Neural cell (in vitro differentiated cells): ENCODE results near the gene IRF4. TPM values are rescaled to one million over a fixed set of nuclear protein-coding genes. Genes with fewer than 3 reads are reported as not detected.

ENCODE experiments used
- H2AFZ ChIP-seq: fragments of 200-600, 300-800 bp; sonication (generic), shearing (Covaris generic); 2 replicates; pipeline ENCODE4 v1.6.0; 2014; ENCODE audit warnings: low read depth, mild to moderate bottlenecking, antibody characterized with exemption, low read length, moderate library complexity
- H3F3A ChIP-seq: fragments of 200-600 bp; shearing (Covaris generic); 2 replicates; pipeline ENCODE4 v1.6.1; 2016; ENCODE audit warnings: mild to moderate bottlenecking, moderate library complexity, mixed read lengths, antibody characterized with exemption, low read length; ENCODE audit not compliant: insufficient read depth, poor library complexity, severe bottlenecking
- H3K27ac ChIP-seq: fragments of 200-600, 300-800 bp; sonication (generic), shearing (Covaris generic); 2 replicates; pipeline ENCODE4 v1.5.1; 2014; ENCODE audit warnings: mild to moderate bottlenecking, low read length, moderate library complexity
- H3K27me3 ChIP-seq: fragments of 300-800, 200-600 bp; sonication (generic), shearing (Covaris generic); 2 replicates; pipeline ENCODE4 v1.6.0; 2014; ENCODE audit warnings: mild to moderate bottlenecking, low read depth, low read length, moderate library complexity; ENCODE audit not compliant: insufficient read depth
- H3K36me3 ChIP-seq: fragments of 300-800, 200-600 bp; sonication (generic), shearing (Covaris generic); 2 replicates; pipeline ENCODE4 v1.5.1; 2014; ENCODE audit warnings: mild to moderate bottlenecking, antibody characterized with exemption, low read length, moderate library complexity; ENCODE audit not compliant: insufficient read depth
- H3K4me2 ChIP-seq: fragments of 300-800, 200-600 bp; sonication (generic), shearing (Covaris generic); 2 replicates; pipeline ENCODE4 v1.6.0; 2014; ENCODE audit warnings: mild to moderate bottlenecking, low read length
- H3K4me3 ChIP-seq: fragments of 300-800, 200-600 bp; sonication (generic), shearing (Covaris generic); 2 replicates; pipeline ENCODE4 v1.5.1; 2014; ENCODE audit warnings: mild to moderate bottlenecking, low read length, moderate library complexity
- H3K79me2 ChIP-seq: fragments of 200-600 bp; shearing (Covaris generic); replicated peaks from 2 replicates; pipeline ENCODE4 v1.6.0; 2014; ENCODE audit warnings: mild to moderate bottlenecking, low read length, moderate library complexity; ENCODE audit not compliant: insufficient read depth
- H3K9ac ChIP-seq: fragments of 300-800, 200-600 bp; sonication (generic), shearing (Covaris generic); 2 replicates; pipeline ENCODE4 v1.6.1; 2016; ENCODE audit warnings: mild to moderate bottlenecking, low read length, mixed read lengths
- H3K9me2 ChIP-seq: fragments of 200-600 bp; shearing (Covaris generic); 2 replicates; pipeline ENCODE4 v1.6.1; 2016; ENCODE audit warnings: mild to moderate bottlenecking, low read length, mixed read lengths; ENCODE audit not compliant: insufficient read depth
- H3K9me3 ChIP-seq: fragments of 200-600, 300-800 bp; sonication (generic), shearing (Covaris generic); 2 replicates; pipeline ENCODE4 v1.6.1; 2016; ENCODE audit warnings: mild to moderate bottlenecking, mixed run types, low read length, moderate library complexity, mixed read lengths
- H4K20me1 ChIP-seq: fragments of 200-600 bp; shearing (Covaris generic); 2 replicates; pipeline ENCODE4 v1.6.1; 2016; ENCODE audit warnings: mild to moderate bottlenecking, mixed run types; ENCODE audit not compliant: insufficient read depth
- EP300 ChIP-seq: fragments of 450-650 bp; conservative IDR thresholded peaks from 2 replicates; pipeline ENCODE4 v1.6.1; 2014; ENCODE audit warnings: antibody characterized with exemption, mild to moderate bottlenecking, moderate library complexity; ENCODE audit not compliant: poor library complexity, severe bottlenecking
- EZH2 ChIP-seq: fragments of 200-600, 300-800 bp; shearing (Covaris generic), sonication (generic); IDR thresholded peaks from 2 replicates; pipeline ENCODE4 v1.6.1; 2014; ENCODE audit warnings: antibody characterized with exemption, low read length, borderline replicate concordance, mild to moderate bottlenecking; ENCODE audit not compliant: insufficient read depth, poor library complexity, severe bottlenecking
- MXI1 ChIP-seq: fragments of 450-650 bp; conservative IDR thresholded peaks from 2 replicates; pipeline ENCODE4 v1.6.1; 2014; ENCODE audit warnings: antibody characterized with exemption, mild to moderate bottlenecking; ENCODE audit not compliant: poor library complexity, severe bottlenecking
- POLR2AphosphoS5 ChIP-seq: IDR thresholded peaks from 2 replicates; pipeline ENCODE4 v1.6.1; 2012
- RAD21 ChIP-seq: fragments of 450-650 bp; conservative IDR thresholded peaks from 2 replicates; pipeline ENCODE4 v1.6.1; 2014; ENCODE audit warnings: antibody characterized with exemption, mild to moderate bottlenecking, moderate library complexity
- REST ChIP-seq: IDR thresholded peaks from 2 replicates; pipeline ENCODE4 v1.6.1; 2012; ENCODE audit warnings: borderline replicate concordance
- SMC3 ChIP-seq: fragments of 450-650 bp; conservative IDR thresholded peaks from 2 replicates; pipeline ENCODE4 v1.6.1; 2014; ENCODE audit warnings: antibody characterized with exemption, mild to moderate bottlenecking, moderate library complexity; ENCODE audit not compliant: poor library complexity
- TAF1 ChIP-seq: IDR thresholded peaks from 2 replicates; pipeline ENCODE4 v1.6.1; 2012; ENCODE audit warnings: low read depth
- polyA plus RNA-seq: library from polyadenylated mRNA; depleted of rRNA; stranded (reverse); fragments of >200 nt; gene quantifications from 2 replicates; pipeline ENCODE4 v1.2.3, GENCODE V29; 2014
- TF ChIP-seq, protein P1 (sequence below): fragments of 450-650 bp; IDR thresholded peaks from 2 replicates; pipeline ENCODE4 v1.5.1; 2014; ENCODE audit warnings: antibody characterized with exemption, mild to moderate bottlenecking, moderate library complexity; ENCODE audit not compliant: poor library complexity, severe bottlenecking

Gene IRF4
- polyA plus RNA-seq, 1 donor from 2014 or later = 0.05 TPM

GRCh38 chr6:343226-343935, 48.2 kb upstream of the IRF4 start:
- no peak overlapping the region for H3K4me3 ChIP-seq
- no peaks in the 10 kb centered on the region for H3K9me2 ChIP-seq
- H3F3A ChIP-seq = no peaks in the 10 kb centered on the region
- H3K27me3 ChIP-seq = no peaks in the 10 kb centered on the region
- no peak overlapping the region for H3K9ac ChIP-seq
- no peak overlapping the region for H2AFZ ChIP-seq
- H4K20me1 ChIP-seq = no peaks in the 10 kb centered on the region
- no peak overlapping the region for H3K4me2 ChIP-seq
- TF ChIP-seq RAD21 (no peak), MXI1 (no peak), EP300 (no peak), SMC3 (no peak), EZH2 (no peak), REST (no peak), TAF1 (no peak), POLR2AphosphoS5 (no peak)
- TF ChIP-seq, protein P1, sequence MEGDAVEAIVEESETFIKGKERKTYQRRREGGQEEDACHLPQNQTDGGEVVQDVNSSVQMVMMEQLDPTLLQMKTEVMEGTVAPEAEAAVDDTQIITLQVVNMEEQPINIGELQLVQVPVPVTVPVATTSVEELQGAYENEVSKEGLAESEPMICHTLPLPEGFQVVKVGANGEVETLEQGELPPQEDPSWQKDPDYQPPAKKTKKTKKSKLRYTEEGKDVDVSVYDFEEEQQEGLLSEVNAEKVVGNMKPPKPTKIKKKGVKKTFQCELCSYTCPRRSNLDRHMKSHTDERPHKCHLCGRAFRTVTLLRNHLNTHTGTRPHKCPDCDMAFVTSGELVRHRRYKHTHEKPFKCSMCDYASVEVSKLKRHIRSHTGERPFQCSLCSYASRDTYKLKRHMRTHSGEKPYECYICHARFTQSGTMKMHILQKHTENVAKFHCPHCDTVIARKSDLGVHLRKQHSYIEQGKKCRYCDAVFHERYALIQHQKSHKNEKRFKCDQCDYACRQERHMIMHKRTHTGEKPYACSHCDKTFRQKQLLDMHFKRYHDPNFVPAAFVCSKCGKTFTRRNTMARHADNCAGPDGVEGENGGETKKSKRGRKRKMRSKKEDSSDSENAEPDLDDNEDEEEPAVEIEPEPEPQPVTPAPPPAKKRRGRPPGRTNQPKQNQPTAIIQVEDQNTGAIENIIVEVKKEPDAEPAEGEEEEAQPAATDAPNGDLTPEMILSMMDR = no peak
- H3K36me3 ChIP-seq = no peaks in the 10 kb centered on the region
- no peaks in the 10 kb centered on the region for H3K9me3 ChIP-seq
- H3K27ac ChIP-seq = no peak overlapping the region
- no peaks in the 10 kb centered on the region for H3K79me2 ChIP-seq

GRCh38 chr6:343960-344815, 47.4 kb upstream of the IRF4 start:
- H3K9me2 ChIP-seq = no peaks in the 10 kb centered on the region
- no peak overlapping the region for H3K4me2 ChIP-seq
- no peaks in the 10 kb centered on the region for H3K36me3 ChIP-seq
- H4K20me1 ChIP-seq = no peaks in the 10 kb centered on the region
- H3K9me3 ChIP-seq = no peaks in the 10 kb centered on the region
- no peaks in the 10 kb centered on the region for H3K79me2 ChIP-seq
- H2AFZ ChIP-seq = no peak overlapping the region
- H3K9ac ChIP-seq = no peak overlapping the region
- no peaks in the 10 kb centered on the region for H3F3A ChIP-seq
- H3K27me3 ChIP-seq = no peaks in the 10 kb centered on the region
- H3K27ac ChIP-seq = no peak overlapping the region
- no peak overlapping the region for H3K4me3 ChIP-seq
- TF ChIP-seq EZH2 (no peak), MXI1 (no peak), SMC3 (no peak), REST (no peak), EP300 (no peak), TAF1 (no peak), RAD21 (no peak), POLR2AphosphoS5 (no peak)
- TF ChIP-seq, protein P1 = no peak
